ENCODE results near the gene MYEOV. TPM values are rescaled to one million over a fixed set of nuclear protein-coding genes. Genes with fewer than 3 reads are reported as not detected.

The MYEOV gene
- total and polyA plus RNA-seq, 4 donors = 0.37 to 0.82 (median 0.64) TPM

DNA sequence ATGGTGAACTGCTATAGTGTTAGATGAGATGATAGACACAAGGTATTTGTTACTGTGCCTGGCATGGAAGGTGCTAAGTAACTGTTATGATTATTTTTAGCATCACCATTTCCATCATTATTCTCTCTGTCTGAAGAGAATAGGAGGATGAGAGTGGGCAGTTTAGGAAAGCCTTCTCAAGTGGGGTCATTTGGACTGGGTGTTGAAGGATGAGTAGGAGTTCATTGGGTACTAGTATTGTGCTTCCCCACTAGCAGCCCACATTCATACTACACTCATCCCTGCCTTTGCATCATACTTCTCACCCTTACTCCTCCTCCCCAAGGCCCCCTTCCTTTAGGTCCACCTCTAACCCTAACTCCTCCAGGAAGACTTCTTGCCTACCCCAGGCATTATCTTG is 20.6 kb downstream of the MYEOV start:
- Histone ChIP-seq H3K4me1 (ENCODE audit: control insufficient read depth in 5 of 5, insufficient read depth in 5 of 5, low read length in 5 of 5) (peaks cover 0 to 43% (median 26%) of the 10 kb centered on the region in 5 donors), H3K27me3 (ENCODE audit: control insufficient read depth in 3 of 3, insufficient read depth in 3 of 3, low read length in 2 of 3) (no peaks in the 10 kb centered on the region), H3K4me3 (no peak overlapping the region), H3K9ac (ENCODE audit: insufficient read depth in 1 of 2, low read length in 2 of 2) (no peak overlapping the region), H3K9me3 (ENCODE audit: control insufficient read depth in 4 of 4, insufficient read depth in 3 of 4, low read length in 3 of 4) (peaks cover 0 to 2% (median 0%) of the 10 kb centered on the region in 4 donors), H3K36me3 (ENCODE audit: control insufficient read depth in 4 of 4, insufficient read depth in 4 of 4, low read length in 4 of 4) (no peaks in the 10 kb centered on the region), H3K27ac (ENCODE audit: low read depth in 1 of 2, low read length in 1 of 2) (no peak overlapping the region)
- TF ChIP-seq, protein P1, sequence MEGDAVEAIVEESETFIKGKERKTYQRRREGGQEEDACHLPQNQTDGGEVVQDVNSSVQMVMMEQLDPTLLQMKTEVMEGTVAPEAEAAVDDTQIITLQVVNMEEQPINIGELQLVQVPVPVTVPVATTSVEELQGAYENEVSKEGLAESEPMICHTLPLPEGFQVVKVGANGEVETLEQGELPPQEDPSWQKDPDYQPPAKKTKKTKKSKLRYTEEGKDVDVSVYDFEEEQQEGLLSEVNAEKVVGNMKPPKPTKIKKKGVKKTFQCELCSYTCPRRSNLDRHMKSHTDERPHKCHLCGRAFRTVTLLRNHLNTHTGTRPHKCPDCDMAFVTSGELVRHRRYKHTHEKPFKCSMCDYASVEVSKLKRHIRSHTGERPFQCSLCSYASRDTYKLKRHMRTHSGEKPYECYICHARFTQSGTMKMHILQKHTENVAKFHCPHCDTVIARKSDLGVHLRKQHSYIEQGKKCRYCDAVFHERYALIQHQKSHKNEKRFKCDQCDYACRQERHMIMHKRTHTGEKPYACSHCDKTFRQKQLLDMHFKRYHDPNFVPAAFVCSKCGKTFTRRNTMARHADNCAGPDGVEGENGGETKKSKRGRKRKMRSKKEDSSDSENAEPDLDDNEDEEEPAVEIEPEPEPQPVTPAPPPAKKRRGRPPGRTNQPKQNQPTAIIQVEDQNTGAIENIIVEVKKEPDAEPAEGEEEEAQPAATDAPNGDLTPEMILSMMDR (IDR thresholded peaks at IDR 0.05; ENCODE audit: control extremely low read depth, extremely low read depth) = no peak
- DNase-seq (peak in 1 of 3 donors; percentile 2), ATAC-seq (ENCODE audit: insufficient read depth, low FRiP score) (no peak)

DNA sequence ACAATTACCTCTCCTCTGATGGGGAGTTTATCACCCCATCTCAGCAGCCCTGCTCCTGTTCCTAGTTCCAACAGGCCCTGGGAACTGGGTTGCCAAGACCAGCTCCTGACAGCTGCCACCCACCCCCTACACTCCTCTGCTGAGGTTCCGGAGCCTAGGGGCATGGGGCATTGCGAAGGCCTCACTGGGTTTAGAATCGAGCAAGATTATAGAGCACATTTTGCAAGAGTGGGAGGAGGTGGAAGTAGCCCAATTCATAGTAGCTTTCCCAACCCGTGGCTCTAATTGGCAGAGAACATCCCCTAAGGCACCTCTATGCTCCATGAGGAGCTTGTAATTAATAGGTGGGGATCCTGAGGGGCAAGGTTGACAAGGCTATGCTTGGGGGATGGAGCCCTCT is 23.0 kb downstream of the MYEOV start:
- peak in 1 of 3 donors; percentile 2 for DNase-seq
- peaks cover 0 to 2% (median 0%) of the 10 kb centered on the region in 4 donors for H3K9me3 ChIP-seq (ENCODE audit: control insufficient read depth in 4 of 4, insufficient read depth in 3 of 4, low read length in 3 of 4)
- H3K27me3 ChIP-seq (ENCODE audit: control insufficient read depth in 3 of 3, insufficient read depth in 3 of 3, low read length in 2 of 3) = no peaks in the 10 kb centered on the region
- H3K9ac ChIP-seq (ENCODE audit: insufficient read depth in 1 of 2, low read length in 2 of 2) = no peak overlapping the region
- WGBS, 2 donors = 41 to 71% methylated on average over 4 of the region's 4 CpGs
- no peaks in the 10 kb centered on the region for H3K36me3 ChIP-seq (ENCODE audit: control insufficient read depth in 4 of 4, insufficient read depth in 4 of 4, low read length in 4 of 4)
- H3K4me1 ChIP-seq (ENCODE audit: control insufficient read depth in 5 of 5, insufficient read depth in 5 of 5, low read length in 5 of 5) = peaks cover 0 to 19% (median 8%) of the 10 kb centered on the region in 5 donors
- TF ChIP-seq, protein P1 (IDR thresholded peaks at IDR 0.05; ENCODE audit: control extremely low read depth, extremely low read depth) = no peak
- no peak for ATAC-seq (ENCODE audit: insufficient read depth, low FRiP score)
- H3K27ac ChIP-seq (ENCODE audit: low read depth in 1 of 2, low read length in 1 of 2) = no peak overlapping the region
- no peak overlapping the region for H3K4me3 ChIP-seq

DNA sequence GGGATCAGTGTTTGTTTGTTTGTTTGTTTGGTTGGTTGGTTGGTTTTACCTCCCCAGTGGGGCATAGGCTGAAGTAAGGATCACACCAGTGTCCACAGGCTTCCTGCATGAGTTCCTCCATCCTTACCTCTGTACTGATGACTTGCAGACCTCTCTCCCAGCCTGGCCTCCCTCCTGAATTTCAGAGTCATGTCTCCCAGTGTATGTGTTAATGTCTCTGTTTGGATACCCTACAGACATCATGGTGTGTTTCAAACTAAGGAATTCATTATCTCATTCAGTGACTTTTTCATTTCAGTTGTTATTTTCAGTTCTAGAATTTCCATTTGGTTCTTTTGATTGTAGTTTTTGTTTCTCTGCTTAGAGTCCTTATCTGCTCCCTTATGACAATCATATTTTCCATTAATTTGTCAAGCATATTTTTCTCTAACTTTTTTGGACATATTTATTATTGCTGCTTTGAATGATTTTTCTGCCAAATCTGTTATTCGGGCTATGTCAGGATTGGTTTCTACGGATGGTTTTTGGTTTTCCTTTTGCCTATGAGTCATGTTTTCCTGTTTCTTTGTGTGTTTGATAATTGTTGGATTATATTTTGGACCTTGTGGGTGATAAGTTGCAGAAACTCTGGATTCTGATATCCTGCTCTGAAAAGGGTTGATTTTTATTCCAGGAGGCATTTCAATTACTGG is 23.6 kb downstream of the MYEOV start:
- Histone ChIP-seq H3K27ac (ENCODE audit: low read depth in 1 of 2, low read length in 1 of 2) (no peak overlapping the region), H3K27me3 (ENCODE audit: control insufficient read depth in 3 of 3, insufficient read depth in 3 of 3, low read length in 2 of 3) (no peaks in the 10 kb centered on the region), H3K4me3 (no peak overlapping the region), H3K9me3 (ENCODE audit: control insufficient read depth in 4 of 4, insufficient read depth in 3 of 4, low read length in 3 of 4) (peaks cover 0 to 2% (median 0%) of the 10 kb centered on the region in 4 donors), H3K9ac (ENCODE audit: insufficient read depth in 1 of 2, low read length in 2 of 2) (no peak overlapping the region), H3K36me3 (ENCODE audit: control insufficient read depth in 4 of 4, insufficient read depth in 4 of 4, low read length in 4 of 4) (no peaks in the 10 kb centered on the region), H3K4me1 (ENCODE audit: control insufficient read depth in 5 of 5, insufficient read depth in 5 of 5, low read length in 5 of 5) (peaks cover 0 to 13% (median 5%) of the 10 kb centered on the region in 5 donors)
- TF ChIP-seq, protein P1 (IDR thresholded peaks at IDR 0.05; ENCODE audit: control extremely low read depth, extremely low read depth) = no peak
- DNase-seq (no peak), ATAC-seq (ENCODE audit: insufficient read depth, low FRiP score) (no peak)
- WGBS, 2 donors = 40 to 43% methylated on average over 2 of the region's 2 CpGs

DNA sequence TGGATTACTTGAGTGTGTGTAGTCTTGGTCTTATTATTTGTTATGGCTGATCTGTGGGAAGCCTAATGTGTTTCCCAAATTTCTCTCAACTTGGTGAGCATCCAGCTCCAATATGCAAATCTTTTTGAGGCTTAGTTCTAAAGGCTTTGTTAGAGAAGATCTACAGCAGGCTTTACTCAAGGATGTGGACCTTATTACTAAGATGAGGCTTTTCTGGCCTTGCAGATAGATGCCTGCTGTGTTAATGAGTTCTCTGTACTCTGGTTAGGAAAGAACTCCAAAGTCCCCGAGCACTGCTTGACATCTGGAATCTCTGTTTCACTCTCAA is 24.1 kb downstream of the MYEOV start:
- H3K4me1 ChIP-seq (ENCODE audit: control insufficient read depth in 5 of 5, insufficient read depth in 5 of 5, low read length in 5 of 5) = peaks cover 0 to 8% (median under 1%) of the 10 kb centered on the region in 5 donors
- DNase-seq = no peak
- H3K27ac ChIP-seq (ENCODE audit: low read depth in 1 of 2, low read length in 1 of 2) = no peak overlapping the region
- no peaks in the 10 kb centered on the region for H3K9me3 ChIP-seq (ENCODE audit: control insufficient read depth in 4 of 4, insufficient read depth in 3 of 4, low read length in 3 of 4)
- H3K4me3 ChIP-seq = no peak overlapping the region
- ATAC-seq (ENCODE audit: insufficient read depth, low FRiP score) = no peak
- WGBS, 2 donors = 83 to 93% methylated on average over 1 of the region's 1 CpG
- TF ChIP-seq, protein P1 (IDR thresholded peaks at IDR 0.05; ENCODE audit: control extremely low read depth, extremely low read depth) = no peak
- H3K9ac ChIP-seq (ENCODE audit: insufficient read depth in 1 of 2, low read length in 2 of 2) = no peak overlapping the region
- H3K27me3 ChIP-seq (ENCODE audit: control insufficient read depth in 3 of 3, insufficient read depth in 3 of 3, low read length in 2 of 3) = no peaks in the 10 kb centered on the region
- H3K36me3 ChIP-seq (ENCODE audit: control insufficient read depth in 4 of 4, insufficient read depth in 4 of 4, low read length in 4 of 4) = no peaks in the 10 kb centered on the region

Data from lung (tissue), 12 donors.